K562 (cell line): Measurements from ENCODE around the gene BAD. TPM values are rescaled to one million over a fixed set of nuclear protein-coding genes. Genes with fewer than 3 reads are reported as not detected.

ENCODE experiments used
- ASH1L ChIP-seq: fragments of 450-650 bp; IDR thresholded peaks from 2 replicates; pipeline ENCODE4 v1.6.1; 2018; ENCODE audit warnings: borderline replicate concordance, mild to moderate bottlenecking, low read depth; ENCODE audit not compliant: partially characterized antibody
- BRD4 ChIP-seq: fragments of 200-600 bp; sonication (generic); IDR thresholded peaks from 2 replicates; pipeline ENCODE4 v1.6.1; 2017; ENCODE audit warnings: inconsistent platforms
- EZH2 ChIP-seq: IDR thresholded peaks from 2 replicates; pipeline ENCODE4 v1.6.1; 2012; ENCODE audit warnings: low read depth, mild to moderate bottlenecking, inconsistent platforms, low read length, borderline replicate concordance
- HMGN3 ChIP-seq: IDR thresholded peaks from 2 replicates; pipeline ENCODE4 v1.6.1; 2011; ENCODE audit warnings: borderline replicate concordance, low read depth, mild to moderate bottlenecking, mixed read lengths, low read length; ENCODE audit not compliant: insufficient read length; ENCODE audit errors: extremely low read depth
- HNRNPK ChIP-seq: fragments of 200-400 bp; formaldehyde crosslinking; IDR thresholded peaks from one replicate; pipeline ENCODE4 v1.6.1; 2018; ENCODE audit warnings: mild to moderate bottlenecking, low read depth, low read length; ENCODE audit not compliant: poor library complexity, severe bottlenecking
- POLR2AphosphoS5 ChIP-seq: IDR thresholded peaks from 2 replicates; pipeline ENCODE4 v1.6.1; 2011; ENCODE audit warnings: mild to moderate bottlenecking, low read depth, low read length, moderate library complexity; ENCODE audit not compliant: control insufficient read depth, insufficient read depth
- PTRF ChIP-seq: fragments of 450-650 bp; IDR thresholded peaks from 2 replicates; pipeline ENCODE4 v1.6.1; 2016; ENCODE audit warnings: mild to moderate bottlenecking, missing genetic modification characterization, missing compliant biosample characterization
- TEAD4 ChIP-seq, 2 experiments: sonication (generic) in 1 of 2; formaldehyde crosslinking in 1 of 2; IDR thresholded peaks; 2 replicates each; pipeline versions ENCODE4 v1.6.1 to v1.8.0; 2012 to 2022; ENCODE audit warnings: borderline replicate concordance in 1 of 2, inconsistent platforms in 1 of 2, low read length in 1 of 2, mild to moderate bottlenecking in 1 of 2, missing genetic modification reagents in 1 of 2
- ZBTB7A ChIP-seq: IDR thresholded peaks from 2 replicates; pipeline ENCODE4 v1.6.1; 2011; ENCODE audit warnings: low read depth, mild to moderate bottlenecking, low read length, moderate library complexity, borderline replicate concordance; ENCODE audit not compliant: control insufficient read depth
- ZNF282 ChIP-seq: sonication (generic); formaldehyde crosslinking; IDR thresholded peaks from 2 replicates; pipeline ENCODE4 v1.8.1; 2023; ENCODE audit warnings: missing genetic modification reagents
- ZNF644 ChIP-seq: fragments of 200-800 bp; sonication (Bioruptor generic); IDR thresholded peaks from 2 replicates; pipeline ENCODE4 v1.6.1; 2016; ENCODE audit warnings: low read depth, missing genetic modification characterization, missing compliant biosample characterization
- ZNF668 ChIP-seq: fragments of 250-450 bp; sonication (Bioruptor Pico); IDR thresholded peaks from 2 replicates; pipeline ENCODE4 v1.8.0; 2022; ENCODE audit warnings: mild to moderate bottlenecking, inconsistent platforms
- polyA plus RNA-seq, 8 experiments: library from polyadenylated mRNA; depleted of rRNA in 4 of 8; stranded (reverse) in 5 of 8; unstranded in 3 of 8; fragments of >200 nt; fragmentation: Nextera tagmentation in 2 of 8; fragmentation: Illumina TruSeq in 1 of 8; extraction: Ambion mirVana in 2 of 8; extraction: Trizol in 1 of 8; gene quantifications; 2 replicates each; pipeline versions ENCODE4 v1.2.1 to v1.2.3, GENCODE V29; 2011 to 2014; ENCODE audit warnings: inconsistent platforms in 1 of 8, missing spikeins in 1 of 8
- total RNA-seq, 7 experiments: library from RNA; depleted of rRNA in 6 of 7; stranded (reverse); fragments of >200 nt in 6 of 7; fragmentation: Illumina TruSeq in 2 of 7; extraction: Trizol in 2 of 7; gene quantifications; 2 replicates each; pipeline versions ENCODE4 v1.2.1 to v1.2.3, GENCODE V29; 2011 to 2021; ENCODE audit warnings: low replicate concordance in 1 of 7
- TF ChIP-seq, protein P1 (sequence below): sonication (generic); formaldehyde crosslinking; IDR thresholded peaks from 2 replicates; pipeline ENCODE4 v1.8.1; 2023; ENCODE audit warnings: mild to moderate bottlenecking, missing genetic modification reagents
- TF ChIP-seq, protein P2 (sequence below): sonication (generic); IDR thresholded peaks from 2 replicates; pipeline ENCODE4 v1.6.1; 2016
- TF ChIP-seq, protein P3 (sequence below): fragments of 250-450 bp; sonication (Bioruptor Pico); IDR thresholded peaks from 2 replicates; pipeline ENCODE4 v1.4.0; 2020; ENCODE audit warnings: mild to moderate bottlenecking, moderate library complexity, borderline replicate concordance
- TF ChIP-seq, protein P4 (sequence below): fragments of 250-450 bp; sonication (Bioruptor Pico); IDR thresholded peaks from 2 replicates; pipeline ENCODE4 v1.5.0; 2021; ENCODE audit warnings: mild to moderate bottlenecking, borderline replicate concordance

Gene BAD
- total and polyA plus RNA-seq, 9 of the 15 experiments (the other 6 are each of a cell fraction or from before 2014, with no cell fraction given): 0.61 to 45.6 (median 11.8) TPM

DNA sequence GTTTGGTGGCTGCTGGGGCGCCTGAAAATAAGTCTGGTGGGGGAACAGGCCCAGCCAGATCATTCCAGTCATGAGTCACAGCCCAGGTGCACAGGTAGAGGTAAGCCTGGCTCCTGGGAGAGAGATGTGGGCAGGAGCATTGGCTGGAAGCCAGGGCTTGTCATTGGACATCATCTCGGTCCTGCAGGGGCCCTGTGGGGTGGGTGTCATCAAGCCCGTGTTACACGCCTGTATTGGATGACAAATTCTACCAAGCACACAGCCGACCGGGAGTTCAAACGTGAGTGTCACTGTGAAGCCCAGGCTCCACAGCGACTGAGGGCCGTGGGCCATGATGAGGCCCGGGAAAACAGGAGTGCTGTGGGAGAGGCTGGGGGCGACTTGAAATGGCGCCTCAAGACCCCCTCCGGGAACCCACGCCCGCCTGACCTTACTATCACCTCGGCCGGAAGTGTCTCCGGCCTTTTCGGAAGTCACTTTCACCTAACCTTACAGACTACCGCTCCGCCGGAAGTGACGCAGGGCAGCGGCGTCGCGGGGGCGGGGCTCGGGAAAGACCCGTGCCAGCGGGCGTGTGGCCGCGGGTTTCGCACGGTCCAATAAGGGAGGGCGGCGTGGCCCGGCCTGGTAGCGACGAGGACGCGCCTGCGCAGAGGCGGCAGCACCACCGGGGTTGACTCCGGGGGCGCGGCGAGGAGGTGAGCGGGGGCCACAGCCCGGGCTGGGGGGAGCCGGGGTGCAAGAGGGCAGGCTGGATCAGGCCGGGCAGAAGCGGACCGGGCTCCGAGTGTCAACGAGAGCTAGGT, 43.8 kb downstream of the BAD start, which contains the start of gene FKBP2 (continued):
- TF ChIP-seq TEAD4 (IDR thresholded peaks at IDR 0.05; ENCODE audit: low read length) (peak; percentile 15; the same call in 1 of the 2 replicates), TEAD4 (CRISPR knock-in tag; IDR thresholded peaks at IDR 0.05; ENCODE audit: borderline replicate concordance) (no peak), HNRNPK (no peak), PTRF (tag) (no peak), BRD4 (peak; percentile 67; the same call in 1 of the 2 replicates), ZNF282 (no peak), ZNF644 (tag) (no peak), EZH2 (no peak), ZBTB7A (peak; percentile 96), ZNF668 (CRISPR knock-in tag) (no peak), HMGN3 (peak; percentile 90), ASH1L (no peak), POLR2AphosphoS5 (peak; percentile 88)
- TF ChIP-seq, protein P1, sequence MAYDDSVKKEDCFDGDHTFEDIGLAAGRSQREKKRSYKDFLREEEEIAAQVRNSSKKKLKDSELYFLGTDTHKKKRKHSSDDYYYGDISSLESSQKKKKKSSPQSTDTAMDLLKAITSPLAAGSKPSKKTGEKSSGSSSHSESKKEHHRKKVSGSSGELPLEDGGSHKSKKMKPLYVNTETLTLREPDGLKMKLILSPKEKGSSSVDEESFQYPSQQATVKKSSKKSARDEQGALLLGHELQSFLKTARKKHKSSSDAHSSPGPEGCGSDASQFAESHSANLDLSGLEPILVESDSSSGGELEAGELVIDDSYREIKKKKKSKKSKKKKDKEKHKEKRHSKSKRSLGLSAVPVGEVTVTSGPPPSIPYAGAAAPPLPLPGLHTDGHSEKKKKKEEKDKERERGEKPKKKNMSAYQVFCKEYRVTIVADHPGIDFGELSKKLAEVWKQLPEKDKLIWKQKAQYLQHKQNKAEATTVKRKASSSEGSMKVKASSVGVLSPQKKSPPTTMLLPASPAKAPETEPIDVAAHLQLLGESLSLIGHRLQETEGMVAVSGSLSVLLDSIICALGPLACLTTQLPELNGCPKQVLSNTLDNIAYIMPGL (CRISPR knock-in tag): no peak
- TF ChIP-seq, protein P2, sequence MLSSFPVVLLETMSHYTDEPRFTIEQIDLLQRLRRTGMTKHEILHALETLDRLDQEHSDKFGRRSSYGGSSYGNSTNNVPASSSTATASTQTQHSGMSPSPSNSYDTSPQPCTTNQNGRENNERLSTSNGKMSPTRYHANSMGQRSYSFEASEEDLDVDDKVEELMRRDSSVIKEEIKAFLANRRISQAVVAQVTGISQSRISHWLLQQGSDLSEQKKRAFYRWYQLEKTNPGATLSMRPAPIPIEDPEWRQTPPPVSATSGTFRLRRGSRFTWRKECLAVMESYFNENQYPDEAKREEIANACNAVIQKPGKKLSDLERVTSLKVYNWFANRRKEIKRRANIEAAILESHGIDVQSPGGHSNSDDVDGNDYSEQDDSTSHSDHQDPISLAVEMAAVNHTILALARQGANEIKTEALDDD: no peak
- TF ChIP-seq, protein P3, sequence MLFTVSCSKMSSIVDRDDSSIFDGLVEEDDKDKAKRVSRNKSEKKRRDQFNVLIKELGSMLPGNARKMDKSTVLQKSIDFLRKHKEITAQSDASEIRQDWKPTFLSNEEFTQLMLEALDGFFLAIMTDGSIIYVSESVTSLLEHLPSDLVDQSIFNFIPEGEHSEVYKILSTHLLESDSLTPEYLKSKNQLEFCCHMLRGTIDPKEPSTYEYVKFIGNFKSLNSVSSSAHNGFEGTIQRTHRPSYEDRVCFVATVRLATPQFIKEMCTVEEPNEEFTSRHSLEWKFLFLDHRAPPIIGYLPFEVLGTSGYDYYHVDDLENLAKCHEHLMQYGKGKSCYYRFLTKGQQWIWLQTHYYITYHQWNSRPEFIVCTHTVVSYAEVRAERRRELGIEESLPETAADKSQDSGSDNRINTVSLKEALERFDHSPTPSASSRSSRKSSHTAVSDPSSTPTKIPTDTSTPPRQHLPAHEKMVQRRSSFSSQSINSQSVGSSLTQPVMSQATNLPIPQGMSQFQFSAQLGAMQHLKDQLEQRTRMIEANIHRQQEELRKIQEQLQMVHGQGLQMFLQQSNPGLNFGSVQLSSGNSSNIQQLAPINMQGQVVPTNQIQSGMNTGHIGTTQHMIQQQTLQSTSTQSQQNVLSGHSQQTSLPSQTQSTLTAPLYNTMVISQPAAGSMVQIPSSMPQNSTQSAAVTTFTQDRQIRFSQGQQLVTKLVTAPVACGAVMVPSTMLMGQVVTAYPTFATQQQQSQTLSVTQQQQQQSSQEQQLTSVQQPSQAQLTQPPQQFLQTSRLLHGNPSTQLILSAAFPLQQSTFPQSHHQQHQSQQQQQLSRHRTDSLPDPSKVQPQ (CRISPR knock-in tag): no peak
- TF ChIP-seq, protein P4, sequence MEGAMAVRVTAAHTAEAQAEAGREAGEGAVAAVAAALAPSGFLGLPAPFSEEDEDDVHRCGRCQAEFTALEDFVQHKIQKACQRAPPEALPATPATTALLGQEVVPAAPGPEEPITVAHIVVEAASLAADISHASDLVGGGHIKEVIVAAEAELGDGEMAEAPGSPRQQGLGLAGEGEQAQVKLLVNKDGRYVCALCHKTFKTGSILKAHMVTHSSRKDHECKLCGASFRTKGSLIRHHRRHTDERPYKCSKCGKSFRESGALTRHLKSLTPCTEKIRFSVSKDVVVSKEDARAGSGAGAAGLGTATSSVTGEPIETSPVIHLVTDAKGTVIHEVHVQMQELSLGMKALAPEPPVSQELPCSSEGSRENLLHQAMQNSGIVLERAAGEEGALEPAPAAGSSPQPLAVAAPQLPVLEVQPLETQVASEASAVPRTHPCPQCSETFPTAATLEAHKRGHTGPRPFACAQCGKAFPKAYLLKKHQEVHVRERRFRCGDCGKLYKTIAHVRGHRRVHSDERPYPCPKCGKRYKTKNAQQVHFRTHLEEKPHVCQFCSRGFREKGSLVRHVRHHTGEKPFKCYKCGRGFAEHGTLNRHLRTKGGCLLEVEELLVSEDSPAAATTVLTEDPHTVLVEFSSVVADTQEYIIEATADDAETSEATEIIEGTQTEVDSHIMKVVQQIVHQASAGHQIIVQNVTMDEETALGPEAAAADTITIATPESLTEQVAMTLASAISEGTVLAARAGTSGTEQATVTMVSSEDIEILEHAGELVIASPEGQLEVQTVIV: no peak
